COR-L47 (cell line): ENCODE measurements around the gene SLC2A13.
"Not testable (repeated sequence)": the region's sequence is repeated elsewhere in the genome, so short reads cannot be mapped to it uniquely, and the experiment has no call there.

Source experiments
- DNase-seq: peaks from one replicate; lab custom pipeline; 2025; lab: John Stamatoyannopoulos, UW

SLC2A13 gene

GRCh38 chr12:39928181-39928899 is 177.5 kb downstream of the SLC2A13 start:
- no peak for DNase-seq

- DNase-seq: no peak
Measured at GRCh38 chr12:39923364-39923763, 182.5 kb downstream of the SLC2A13 start.

- DNase-seq: not testable (repeated sequence)
Measured at GRCh38 chr12:39922598-39922997, 183.3 kb downstream of the SLC2A13 start.

- no peak for DNase-seq
Measured at GRCh38 chr12:39920647-39921046, 185.2 kb downstream of the SLC2A13 start.

GRCh38 chr12:39920222-39920621 is 185.7 kb downstream of the SLC2A13 start:
- DNase-seq: no peak

- DNase-seq: no peak
Measured at GRCh38 chr12:39919790-39920189, 186.1 kb downstream of the SLC2A13 start.

GRCh38 chr12:39915249-39915648 is 190.6 kb downstream of the SLC2A13 start:
- no peak for DNase-seq

GRCh38 chr12:39912211-39912980 is 193.5 kb downstream of the SLC2A13 start:
- DNase-seq: peak; percentile 14

- DNase-seq: no peak
Measured at GRCh38 chr12:39906237-39906636, 199.6 kb downstream of the SLC2A13 start.

GRCh38 chr12:39905152-39905551 is 200.7 kb downstream of the SLC2A13 start:
- DNase-seq: no peak

GRCh38 chr12:39902821-39903220 is 203.1 kb downstream of the SLC2A13 start:
- no peak for DNase-seq

- DNase-seq: no peak
Measured at GRCh38 chr12:39897315-39897714, 208.6 kb downstream of the SLC2A13 start.

- DNase-seq: not testable (repeated sequence)
Measured at GRCh38 chr12:39893388-39893787, 212.5 kb downstream of the SLC2A13 start.

GRCh38 chr12:39892146-39892545 is 213.7 kb downstream of the SLC2A13 start:
- DNase-seq: no peak

- DNase-seq: no peak
Measured at GRCh38 chr12:39887856-39888255, 218.0 kb downstream of the SLC2A13 start.

- no peak for DNase-seq
Measured at GRCh38 chr12:39886106-39886505, 219.8 kb downstream of the SLC2A13 start.

- DNase-seq: no peak
Measured at GRCh38 chr12:39884616-39885125, 221.2 kb downstream of the SLC2A13 start.

GRCh38 chr12:39883411-39883810 is 222.5 kb downstream of the SLC2A13 start:
- no peak for DNase-seq

GRCh38 chr12:39878753-39879152 is 227.1 kb downstream of the SLC2A13 start:
- no peak for DNase-seq

GRCh38 chr12:39875721-39876120 is 230.2 kb downstream of the SLC2A13 start:
- DNase-seq: no peak

GRCh38 chr12:39874785-39875184 is 231.1 kb downstream of the SLC2A13 start:
- no peak for DNase-seq

- DNase-seq: no peak
Measured at GRCh38 chr12:39873065-39873464, 232.8 kb downstream of the SLC2A13 start.

GRCh38 chr12:39872425-39872824 is 233.5 kb downstream of the SLC2A13 start:
- DNase-seq: no peak
